PC-3 (cell line): ENCODE data around the gene NDUFA5.

ENCODE experiments used
- EZH2 ChIP-seq: fragments of 300-600 bp; sonication (generic); IDR thresholded peaks from one replicate; pipeline ENCODE4 v1.6.1; 2017; ENCODE audit warnings: antibody characterized with exemption, mild to moderate bottlenecking, low read length; ENCODE audit not compliant: unreplicated experiment
- EZH2phosphoT487 ChIP-seq: fragments of 300-600 bp; sonication (generic); IDR thresholded peaks from 2 replicates; pipeline ENCODE4 v1.6.1; 2018; ENCODE audit warnings: mild to moderate bottlenecking, antibody characterized with exemption, low read length, borderline replicate concordance
- TF ChIP-seq, protein P1 (sequence below): fragments of 300-600 bp; sonication (generic); conservative IDR thresholded peaks from 2 replicates; pipeline ENCODE4 v1.5.1; 2017; ENCODE audit warnings: antibody characterized with exemption, low read depth, mild to moderate bottlenecking, low read length

GRCh38 chr7:123535517-123535916 is 22.1 kb downstream of the NDUFA5 start:
- TF ChIP-seq, protein P1, sequence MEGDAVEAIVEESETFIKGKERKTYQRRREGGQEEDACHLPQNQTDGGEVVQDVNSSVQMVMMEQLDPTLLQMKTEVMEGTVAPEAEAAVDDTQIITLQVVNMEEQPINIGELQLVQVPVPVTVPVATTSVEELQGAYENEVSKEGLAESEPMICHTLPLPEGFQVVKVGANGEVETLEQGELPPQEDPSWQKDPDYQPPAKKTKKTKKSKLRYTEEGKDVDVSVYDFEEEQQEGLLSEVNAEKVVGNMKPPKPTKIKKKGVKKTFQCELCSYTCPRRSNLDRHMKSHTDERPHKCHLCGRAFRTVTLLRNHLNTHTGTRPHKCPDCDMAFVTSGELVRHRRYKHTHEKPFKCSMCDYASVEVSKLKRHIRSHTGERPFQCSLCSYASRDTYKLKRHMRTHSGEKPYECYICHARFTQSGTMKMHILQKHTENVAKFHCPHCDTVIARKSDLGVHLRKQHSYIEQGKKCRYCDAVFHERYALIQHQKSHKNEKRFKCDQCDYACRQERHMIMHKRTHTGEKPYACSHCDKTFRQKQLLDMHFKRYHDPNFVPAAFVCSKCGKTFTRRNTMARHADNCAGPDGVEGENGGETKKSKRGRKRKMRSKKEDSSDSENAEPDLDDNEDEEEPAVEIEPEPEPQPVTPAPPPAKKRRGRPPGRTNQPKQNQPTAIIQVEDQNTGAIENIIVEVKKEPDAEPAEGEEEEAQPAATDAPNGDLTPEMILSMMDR = no peak
- TF ChIP-seq EZH2 = no peak
- no peak for TF ChIP-seq EZH2phosphoT487
